HG02981 (cell line): ENCODE measurements around the gene HSPB1.
A peak's percentile ranks its signal among the peaks of the same experiment; 100 is the strongest.
"Not testable (repeated sequence)": the region's sequence is repeated elsewhere in the genome, so short reads cannot be mapped to it uniquely, and the experiment has no call there.

Experiments
- ATAC-seq: cut with Tn5 transposase; IDR thresholded peaks from one replicate; pipeline ENCODE4 v1.9.1; 2021; ENCODE audit warnings: mild to moderate bottlenecking, moderate library complexity; ENCODE audit not compliant: unreplicated experiment

HSPB1 gene

DNA sequence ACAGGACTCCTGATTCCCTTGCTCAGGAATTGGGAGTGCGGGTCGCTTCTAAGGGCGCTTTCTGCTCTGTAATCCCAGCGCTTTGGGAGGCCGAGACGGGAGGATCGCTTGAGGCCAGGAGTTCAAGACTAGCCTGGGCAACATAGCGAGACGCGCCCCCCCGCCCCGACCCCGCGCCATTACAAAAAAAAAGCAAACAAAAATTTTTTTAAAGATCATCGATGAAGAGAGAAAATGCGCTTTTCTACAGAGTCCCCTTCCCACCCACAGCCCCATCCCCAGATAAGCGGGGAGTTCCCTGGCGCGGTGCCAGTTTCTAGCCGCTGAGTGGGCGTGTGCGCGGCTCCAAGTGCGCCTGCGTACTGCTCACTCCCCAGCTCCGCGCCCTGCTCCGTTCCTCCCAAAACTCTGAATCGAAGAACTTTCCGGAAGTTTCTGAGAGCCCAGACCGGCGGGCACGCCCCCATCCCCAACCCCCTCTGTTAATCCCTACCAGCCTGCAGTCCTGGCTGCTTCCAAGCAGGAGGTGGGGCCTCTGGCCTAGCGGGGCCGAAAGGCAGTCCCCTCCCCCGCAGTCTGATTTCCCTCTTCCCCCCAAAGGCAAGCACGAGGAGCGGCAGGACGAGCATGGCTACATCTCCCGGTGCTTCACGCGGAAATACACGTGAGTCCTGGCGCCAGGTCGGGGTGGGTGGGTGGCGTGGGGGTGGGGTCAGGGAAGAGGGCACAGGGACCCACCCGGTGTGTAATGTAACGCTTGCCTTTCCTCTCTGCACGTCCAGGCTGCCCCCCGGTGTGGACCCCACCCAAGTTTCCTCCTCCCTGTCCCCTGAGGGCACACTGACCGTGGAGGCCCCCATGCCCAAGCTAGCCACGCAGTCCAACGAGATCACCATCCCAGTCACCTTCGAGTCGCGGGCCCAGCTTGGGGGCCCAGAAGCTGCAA lies 1.0 kb downstream of the HSPB1 start:
- ATAC-seq: peak; percentile 47

DNA sequence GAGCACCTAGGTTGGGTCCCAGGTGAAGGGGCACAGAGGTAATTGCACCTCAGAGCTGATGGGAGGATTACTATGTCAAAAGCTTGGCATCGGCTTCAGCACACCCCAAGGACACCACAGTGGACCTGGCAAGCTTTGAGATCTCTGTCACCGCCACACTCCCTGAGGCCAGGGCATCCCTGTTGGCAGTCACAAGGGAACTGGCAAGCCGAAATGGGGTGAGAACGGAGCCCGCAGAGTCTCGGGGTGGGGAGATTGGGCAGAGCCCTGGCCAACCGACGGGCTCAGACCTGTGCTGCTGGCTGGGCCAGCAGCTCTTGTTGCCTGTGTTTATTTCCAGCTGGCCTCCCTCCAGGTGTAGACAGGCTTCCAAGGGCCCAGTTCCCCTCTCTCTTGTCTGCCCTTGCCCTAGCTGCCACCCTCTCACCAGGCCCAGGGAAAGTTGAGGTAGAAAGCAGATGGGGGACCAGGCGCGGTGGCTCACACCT lies 2.5 kb downstream of the HSPB1 start:
- no peak for ATAC-seq

DNA sequence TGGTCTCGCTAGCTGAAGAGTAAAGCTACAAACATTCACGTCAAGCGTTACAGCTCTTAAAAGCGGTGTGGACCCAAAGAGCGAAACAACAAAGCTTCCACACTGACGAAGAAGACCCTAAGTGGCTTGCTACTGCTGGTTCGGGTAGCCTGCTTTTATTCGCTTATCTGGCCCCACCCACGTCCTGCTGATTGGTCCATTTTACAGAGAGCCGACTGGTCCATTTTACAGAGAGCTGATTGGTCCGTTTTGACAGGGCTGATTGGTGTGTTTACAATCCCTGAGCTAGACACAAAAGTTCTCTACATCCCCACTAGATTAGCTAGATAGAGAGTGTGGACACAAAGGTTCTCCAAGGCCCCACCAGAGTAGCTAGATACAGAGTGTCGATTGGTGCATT lies 6.4 kb downstream of the HSPB1 start:
- not testable (repeated sequence) for ATAC-seq

DNA sequence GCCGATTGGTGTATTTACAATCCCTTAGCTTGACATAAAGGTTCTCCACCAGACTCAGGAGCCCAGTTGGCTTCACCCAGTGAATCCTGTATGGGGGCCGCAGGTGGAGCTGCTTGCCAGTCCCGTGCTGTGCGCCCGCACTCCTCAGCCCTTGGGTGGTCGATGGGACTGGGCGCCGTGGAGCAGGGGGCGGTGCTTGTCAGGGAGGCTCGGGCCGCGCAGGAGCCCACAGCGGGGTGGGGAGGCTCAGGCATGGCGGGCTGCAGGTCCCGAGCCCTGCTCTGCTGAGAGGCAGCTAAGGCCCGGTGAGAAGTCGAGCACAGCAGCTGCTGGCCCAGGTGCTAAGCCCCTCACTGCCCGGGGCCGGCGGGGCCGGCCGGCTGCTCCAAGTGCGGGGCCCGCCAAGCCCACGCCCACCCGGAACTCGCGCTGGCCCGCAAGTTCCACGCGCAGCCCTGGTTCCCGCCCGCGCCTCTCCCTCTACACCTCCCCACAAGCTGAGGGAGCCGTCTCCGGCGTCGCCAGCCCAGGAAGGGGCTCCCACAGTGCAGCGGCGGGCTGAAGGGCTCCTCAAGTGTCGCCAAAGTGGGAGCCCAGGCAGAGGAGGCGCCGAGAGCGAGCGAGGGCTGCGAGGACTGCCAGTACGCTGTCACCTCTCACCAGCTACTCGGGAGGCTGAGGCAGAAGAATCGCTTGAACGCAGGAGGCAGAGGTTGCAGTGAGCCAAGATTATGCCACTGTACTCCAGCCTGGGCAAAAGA lies 7.0 kb downstream of the HSPB1 start:
- not testable (repeated sequence) for ATAC-seq

DNA sequence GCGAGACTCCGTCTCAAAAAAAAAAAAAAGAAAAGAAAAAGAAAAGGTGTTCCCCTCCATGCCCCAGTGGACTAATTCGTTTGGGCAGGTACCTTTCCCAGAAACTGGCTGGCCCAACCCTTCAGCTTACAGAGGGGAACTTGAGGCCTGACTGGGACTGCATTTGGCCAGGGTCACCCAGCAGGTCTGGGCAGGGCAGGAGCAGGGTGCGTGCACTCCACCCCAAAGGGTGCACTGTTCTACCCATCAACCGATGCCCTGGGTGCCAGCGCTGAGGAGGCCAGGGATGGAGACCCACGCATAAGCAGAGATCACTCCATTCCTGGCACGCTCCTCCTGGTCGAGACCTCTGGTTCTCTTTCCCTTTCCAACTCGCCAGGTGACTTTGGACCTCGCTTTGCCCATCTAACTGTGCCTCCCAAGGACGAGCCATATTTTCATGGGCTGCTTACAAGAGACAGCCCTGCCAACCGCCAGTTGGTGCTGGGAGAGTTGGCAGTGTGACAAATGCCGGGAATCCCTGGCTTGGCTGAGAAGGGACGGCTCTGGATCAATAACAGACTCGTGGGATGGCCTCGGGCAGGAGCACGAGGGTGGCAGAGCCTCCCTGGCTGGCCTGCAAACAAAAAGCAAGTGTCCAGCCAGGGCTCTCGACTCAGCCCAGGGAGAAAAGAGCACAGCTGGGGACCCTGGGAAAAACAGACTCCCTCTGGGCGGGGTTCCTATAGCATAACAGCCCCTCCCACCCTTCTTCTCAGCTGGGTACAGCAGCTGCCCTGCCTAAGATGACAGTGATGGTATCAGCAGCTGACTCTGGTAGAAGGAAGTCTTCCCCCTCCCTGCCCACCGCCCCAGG lies 7.9 kb downstream of the HSPB1 start:
- ATAC-seq: no peak

DNA sequence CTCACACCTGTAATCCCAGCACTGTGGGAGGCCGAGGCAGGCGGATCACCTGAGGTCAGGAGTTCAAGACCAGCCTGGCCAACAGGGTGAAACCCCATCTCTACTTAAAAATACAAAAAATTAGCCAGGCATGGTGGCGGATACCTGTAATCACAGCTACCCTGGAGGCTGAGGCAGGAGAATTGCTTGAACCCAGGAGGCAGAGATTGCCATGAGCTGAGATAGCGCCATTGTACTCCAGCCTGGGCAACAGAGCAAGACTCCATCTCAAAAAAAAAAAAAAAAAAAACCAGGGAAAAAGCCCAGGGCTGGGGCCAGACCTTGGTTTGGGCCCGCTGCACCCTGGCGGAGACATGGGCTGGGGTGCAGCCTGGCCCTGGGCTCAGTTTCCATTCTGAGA lies 9.4 kb downstream of the HSPB1 start:
- ATAC-seq: not testable (repeated sequence)

DNA sequence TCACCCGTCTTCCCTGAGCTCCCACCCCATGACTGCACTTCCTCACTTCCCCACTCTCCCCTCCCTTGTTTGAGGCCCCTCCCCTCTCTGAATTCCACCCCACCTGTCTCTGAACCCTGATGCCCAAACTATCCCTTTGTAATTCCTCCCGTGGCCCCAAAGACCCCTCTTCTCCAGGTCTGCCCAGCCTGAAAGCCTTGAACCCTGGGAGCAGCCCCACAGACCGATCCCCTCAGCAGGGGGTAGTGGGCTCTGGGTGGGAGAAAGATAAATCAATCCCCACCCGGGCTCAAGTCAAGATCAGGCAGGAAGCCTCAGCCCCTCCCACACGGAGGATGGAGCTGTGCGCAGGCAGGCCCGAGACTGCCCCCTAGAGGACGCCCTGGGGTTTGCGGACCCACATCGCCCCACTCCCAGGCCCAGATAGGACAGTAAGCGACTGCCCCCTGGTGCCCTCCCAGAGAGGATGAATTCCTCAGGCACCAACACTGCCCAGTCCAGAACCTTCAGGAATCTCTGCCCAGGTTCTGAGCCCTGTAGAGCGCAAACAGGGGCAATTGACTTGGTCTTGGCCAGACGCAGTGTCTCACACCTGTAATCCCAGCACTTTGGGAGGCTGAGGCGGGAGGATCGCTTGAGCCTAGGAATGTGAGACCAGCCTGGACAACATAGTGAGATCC lies 11.7 kb downstream of the HSPB1 start:
- ATAC-seq: peak; percentile 38

DNA sequence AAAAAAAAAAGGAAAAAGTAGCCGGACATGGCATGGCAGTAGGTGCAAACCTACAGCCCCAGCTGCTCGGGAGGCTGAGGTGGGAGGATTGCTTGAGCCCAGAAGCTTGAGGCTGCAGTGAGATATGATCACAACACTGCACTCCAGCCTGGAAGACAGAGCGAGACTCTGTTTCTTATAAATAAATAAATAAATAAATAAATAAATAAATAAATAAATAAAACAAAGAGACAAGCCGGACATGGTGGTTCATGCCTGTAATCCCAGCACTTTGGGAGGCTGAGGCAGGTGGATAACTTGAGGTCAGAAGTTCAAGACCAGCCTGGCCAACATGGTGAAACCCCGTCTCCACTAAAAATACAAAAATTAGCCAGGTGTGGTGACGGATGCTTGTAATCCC lies 12.3 kb downstream of the HSPB1 start:
- not testable (repeated sequence) for ATAC-seq

DNA sequence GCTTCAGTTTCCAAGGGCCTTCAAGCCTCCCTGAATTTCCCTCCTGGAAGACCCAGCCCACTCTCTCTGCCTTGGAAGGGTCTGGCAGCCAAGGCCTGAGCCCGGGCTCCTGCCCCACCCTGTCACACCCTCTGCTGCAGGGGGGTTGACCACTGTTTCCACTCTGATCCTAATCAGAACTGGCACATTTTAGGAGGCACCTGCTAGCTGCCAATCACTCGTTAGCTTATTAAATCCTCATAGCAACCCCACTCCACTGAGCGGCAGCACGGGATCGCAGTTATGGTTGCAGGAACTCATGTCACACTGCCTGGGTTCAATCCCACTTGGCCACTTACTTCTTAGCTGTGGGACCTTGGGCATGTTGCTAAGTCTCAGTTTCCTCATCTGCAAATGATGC lies 12.9 kb downstream of the HSPB1 start:
- no peak for ATAC-seq

DNA sequence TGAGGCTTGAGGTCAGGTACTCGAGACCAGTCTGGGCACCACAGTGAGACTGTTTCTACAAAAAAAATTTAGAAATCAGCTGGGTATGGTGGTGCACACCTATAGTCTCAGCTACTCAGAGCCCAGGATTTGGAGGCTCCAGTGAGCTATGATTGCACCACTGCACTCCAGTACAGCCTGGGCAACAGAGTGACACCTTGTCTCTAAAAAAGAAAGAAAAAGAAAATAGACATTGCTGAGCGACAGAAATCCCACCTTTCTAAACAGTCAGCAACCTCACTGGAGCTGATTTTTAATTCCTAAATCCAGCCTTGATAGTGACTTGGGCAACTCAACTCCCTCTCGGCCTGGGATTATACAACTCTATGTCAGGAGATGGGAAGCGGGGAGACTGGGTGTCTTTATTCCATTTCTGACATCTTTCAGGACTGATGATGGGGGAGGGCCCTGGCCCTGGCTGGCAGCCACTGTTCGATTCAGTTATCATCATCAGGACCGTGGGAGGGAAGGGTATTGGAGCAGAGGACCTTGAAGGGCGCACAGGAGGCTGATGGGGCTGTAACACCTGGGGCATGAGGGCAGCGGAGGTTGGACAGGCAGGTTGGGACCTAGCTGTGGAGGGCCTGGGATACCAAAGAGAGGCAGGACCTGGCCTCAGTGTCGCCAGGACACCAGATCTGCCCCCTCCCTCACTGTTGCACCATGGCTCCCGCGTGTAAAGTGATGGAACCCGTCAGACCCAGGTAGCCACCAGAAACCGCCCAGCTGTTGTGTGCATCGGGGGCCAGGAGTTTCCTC lies 14.7 kb downstream of the HSPB1 start:
- no peak for ATAC-seq

DNA sequence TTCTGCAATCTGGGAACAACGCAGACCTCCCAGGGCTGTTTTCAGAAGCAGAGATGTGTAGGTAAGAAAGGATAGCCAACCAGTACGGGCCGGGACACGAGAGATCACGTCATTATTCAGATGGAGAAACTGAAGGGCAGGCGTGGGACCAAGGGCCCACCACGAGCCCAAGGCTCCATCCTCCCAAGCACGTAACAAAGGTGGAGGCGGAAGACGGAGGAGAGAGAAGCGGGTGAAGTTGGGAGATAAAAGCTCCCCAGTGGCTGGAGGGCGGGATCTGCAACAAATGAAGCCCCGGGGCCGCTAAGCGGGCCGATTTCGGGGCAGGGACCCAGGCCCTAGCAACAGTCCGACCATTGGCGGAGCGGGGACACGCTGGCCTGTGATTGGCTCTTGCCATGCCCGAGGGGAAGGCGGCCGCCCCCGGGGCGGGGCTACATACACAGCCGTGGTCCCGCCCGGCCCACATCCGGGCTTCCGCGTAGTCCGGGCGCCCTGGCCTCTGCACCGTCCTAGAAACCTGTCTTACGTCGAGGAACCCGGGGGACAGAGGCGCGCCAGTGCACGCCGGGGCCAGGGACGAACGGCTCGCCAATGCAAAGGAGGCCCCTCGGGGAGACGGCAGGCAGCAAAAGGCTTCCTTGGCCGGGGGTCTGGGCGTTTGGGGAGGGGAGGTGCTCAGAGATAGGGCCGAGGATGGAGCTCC lies 15.5 kb downstream of the HSPB1 start:
- ATAC-seq: peak; percentile 92

DNA sequence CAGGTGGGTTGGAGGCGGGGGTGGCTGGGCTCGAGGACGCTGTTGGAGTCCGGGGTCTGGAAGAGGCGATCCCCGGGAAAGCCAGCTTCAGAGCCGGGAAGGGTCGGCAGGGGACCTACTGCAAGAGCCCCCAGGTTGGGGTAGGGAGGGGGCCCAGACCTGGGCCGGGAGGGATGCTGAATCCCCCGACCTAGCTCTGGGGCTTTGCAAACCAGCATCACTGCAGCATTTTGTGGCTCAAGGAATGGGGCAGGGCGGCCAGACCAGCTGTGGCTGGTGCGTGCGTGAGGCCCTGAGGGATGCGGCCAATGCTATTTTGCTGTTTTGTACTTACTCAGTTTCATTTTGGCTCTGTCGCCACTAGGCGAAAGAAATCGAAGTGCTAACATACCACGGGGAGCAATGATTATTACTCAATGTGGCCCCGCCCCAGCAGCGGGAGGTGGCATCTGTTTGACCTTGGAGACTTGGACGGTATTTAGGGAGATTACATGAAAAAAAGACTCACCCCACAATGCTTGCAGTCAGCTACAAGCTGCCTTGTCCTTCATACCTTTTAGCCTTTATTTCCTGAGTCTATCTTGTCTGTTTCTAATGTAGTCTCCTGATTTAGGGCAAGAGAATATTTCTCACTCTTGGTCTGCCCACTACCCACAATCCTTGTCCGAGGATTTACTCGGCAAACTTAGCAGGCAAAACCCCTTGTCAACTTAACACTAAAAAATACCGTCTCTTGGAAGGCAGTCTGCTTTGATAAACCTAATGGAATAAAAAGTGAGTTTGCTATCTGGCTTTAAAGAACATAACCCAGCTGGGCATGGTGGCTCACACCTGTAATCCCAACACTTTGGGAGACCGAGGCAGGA lies 16.2 kb downstream of the HSPB1 start:
- ATAC-seq: peak; percentile 39

DNA sequence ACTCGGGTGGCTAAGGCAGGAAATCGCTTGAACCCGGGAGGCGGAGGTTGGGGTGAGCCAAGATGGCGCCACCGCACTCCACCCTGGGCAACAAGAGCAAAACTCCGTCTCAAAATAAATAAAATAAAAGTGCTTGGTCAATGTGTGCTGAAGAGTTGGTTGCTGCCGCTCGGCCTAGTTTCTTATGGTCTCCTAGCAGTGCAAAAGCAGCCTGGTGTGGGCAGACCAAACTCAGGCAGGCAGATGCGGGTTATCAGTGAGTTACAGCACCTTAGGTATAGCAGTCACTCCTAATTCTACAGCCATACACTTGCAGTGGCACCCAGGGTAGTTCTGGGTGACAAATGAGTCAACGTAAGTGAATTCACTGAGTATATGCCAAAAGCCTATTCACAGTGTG lies 22.6 kb downstream of the HSPB1 start:
- ATAC-seq: no peak

DNA sequence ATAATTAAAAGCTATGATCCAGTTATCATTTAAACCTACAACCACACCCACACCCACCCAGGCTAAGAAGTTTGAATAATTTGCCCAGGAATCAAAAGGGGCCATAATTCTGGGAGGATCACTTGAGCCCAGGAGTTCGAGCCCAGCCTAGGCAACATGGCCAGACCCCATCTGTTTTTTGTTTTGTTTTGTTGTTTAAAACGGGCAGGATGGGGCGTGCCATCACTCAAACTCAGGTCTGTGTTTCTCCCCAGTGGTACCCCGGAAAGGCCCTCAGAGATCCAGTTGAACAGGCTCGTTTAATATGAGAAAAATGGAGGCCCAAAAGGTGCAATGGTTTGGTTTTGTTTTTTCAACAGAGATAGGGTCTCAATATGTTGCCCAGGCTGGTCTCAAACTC lies 23.3 kb downstream of the HSPB1 start:
- no peak for ATAC-seq

DNA sequence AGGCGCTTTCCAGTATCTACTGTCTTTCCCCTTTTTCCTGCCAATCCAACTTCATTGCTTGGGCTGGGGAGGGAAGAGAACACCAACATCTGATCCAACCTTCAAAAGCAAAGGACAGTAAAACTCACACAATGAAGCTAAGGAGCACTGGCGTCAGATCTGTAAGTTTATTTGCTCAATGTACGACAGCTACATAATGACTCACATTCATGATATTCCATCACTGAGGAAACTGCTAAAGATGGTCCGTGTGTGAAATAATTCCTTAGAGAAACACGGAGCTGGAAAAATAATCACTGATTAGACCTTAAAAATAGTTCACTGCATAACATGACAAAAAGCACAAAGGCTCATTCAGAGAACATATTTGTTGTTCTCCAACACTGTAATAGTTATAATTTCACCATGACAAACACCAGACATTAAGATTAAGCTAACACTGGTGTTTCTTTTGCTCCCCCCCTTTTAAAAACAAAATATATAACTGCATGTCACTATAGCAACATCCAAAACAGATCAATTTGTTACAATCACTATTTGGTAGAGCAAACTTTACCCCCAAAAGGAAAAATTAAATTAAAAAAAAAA lies 24.3 kb downstream of the HSPB1 start:
- ATAC-seq: no peak

DNA sequence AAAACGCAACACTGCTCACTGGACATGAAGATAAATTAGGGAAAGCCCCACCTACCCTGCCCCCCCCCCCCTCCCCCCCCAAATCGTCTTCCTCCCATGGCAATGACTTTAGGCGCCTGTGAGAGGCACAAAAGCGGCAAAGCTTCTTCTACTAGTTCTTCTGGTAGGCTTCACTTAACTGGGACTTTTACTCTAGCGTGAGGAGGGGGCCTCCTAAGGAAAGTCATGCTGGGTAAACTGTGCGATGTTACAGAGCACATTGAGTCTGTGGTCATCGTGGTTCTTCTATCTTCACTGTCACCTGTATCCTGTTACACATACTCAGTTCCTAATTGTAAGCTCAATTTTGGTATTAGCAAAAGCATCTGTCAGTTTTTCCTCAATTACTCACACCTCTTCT lies 25.1 kb downstream of the HSPB1 start:
- no peak for ATAC-seq

DNA sequence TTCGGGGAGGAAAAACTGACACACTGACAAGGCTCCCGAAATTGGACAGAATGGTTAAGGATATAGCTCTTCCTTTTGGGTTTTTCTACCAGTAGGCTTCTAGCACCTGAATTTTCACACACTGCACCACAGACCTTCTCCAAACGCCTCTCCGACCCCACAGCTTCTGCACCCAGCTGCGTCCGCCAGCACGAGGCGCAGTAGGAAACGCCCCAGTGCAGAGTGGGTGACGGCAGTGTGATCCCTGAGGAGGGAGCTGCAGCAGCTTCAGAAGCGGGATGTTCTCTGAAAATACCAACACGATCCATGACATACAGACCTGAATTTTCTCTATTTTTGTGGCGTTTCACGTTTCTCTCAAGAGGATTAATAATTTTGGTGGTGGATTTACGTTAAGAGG lies 25.9 kb downstream of the HSPB1 start:
- no peak for ATAC-seq

DNA sequence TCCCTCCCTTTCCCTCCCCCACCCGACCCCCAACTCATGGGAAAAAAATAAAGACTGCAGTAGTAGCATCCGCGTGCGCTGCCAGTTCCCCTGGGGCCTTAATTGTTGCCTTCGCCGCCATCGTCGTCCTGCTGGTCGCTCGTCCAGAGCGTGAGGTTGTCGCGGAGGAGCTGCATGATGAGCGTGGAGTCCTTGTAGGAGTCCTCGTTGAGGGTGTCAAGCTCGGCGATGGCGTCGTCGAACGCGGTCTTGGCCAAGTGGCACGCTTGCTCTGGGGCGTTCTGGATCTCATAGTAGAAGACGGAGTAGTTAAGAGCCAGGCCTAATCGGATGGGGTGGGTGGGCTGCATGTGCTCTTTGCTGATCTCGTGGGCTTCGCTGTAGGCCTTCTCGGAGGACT lies 27.0 kb downstream of the HSPB1 start:
- no peak for ATAC-seq
